Peyer's patch (tissue), 4 donors: ENCODE data around the gene WDR48. TPM values are rescaled to one million over a fixed set of nuclear protein-coding genes. Genes with fewer than 3 reads are reported as not detected.

ENCODE experiments used
- DNase-seq, 3 donors: peaks; one replicate each; pipeline ENCODE4 v3.0.0-alpha.2; 2017 to 2019
- H3K27ac ChIP-seq, 4 donors: fragments of 200-600 bp; sonication (generic); one replicate each; pipeline ENCODE4 v1.5.1; 2016 to 2019
- H3K27me3 ChIP-seq, 2 donors: fragments of 200-600 bp; sonication (generic); one replicate each; pipeline ENCODE4 v1.5.1; 2019
- H3K36me3 ChIP-seq, 3 donors: fragments of 200-600 bp; sonication (generic); one replicate each; pipeline ENCODE4 v1.5.1; 2016 to 2019
- H3K4me1 ChIP-seq, 4 donors: fragments of 200-600 bp; sonication (generic); one replicate each; pipeline ENCODE4 v1.5.1; 2016 to 2019
- H3K4me3 ChIP-seq, 4 donors: fragments of 200-600 bp; sonication (generic); 1 replicate in 3 of 4; 2 replicates in 1 of 4; pipeline ENCODE4 v1.5.1; 2016 to 2019; ENCODE audit warnings: mild to moderate bottlenecking in 1 of 4
- H3K9me3 ChIP-seq, 4 donors: fragments of 200-600 bp; sonication (generic); one replicate each; pipeline ENCODE4 v1.5.1; 2016 to 2019; ENCODE audit warnings: mild to moderate bottlenecking in 1 of 4
- CTCF ChIP-seq, 6 experiments: fragments of 450-650 bp in 4 of 6; fragments of 200-600 bp in 2 of 6; sonication (generic) in 1 of 6; IDR thresholded peaks; one replicate each; pipeline ENCODE4 v1.5.1; 2017 to 2019; ENCODE audit warnings: antibody characterized with exemption in 6 of 6, mild to moderate bottlenecking in 3 of 6, moderate library complexity in 1 of 6
- POLR2A ChIP-seq, 2 donors: fragments of 450-650 bp; IDR thresholded peaks; one replicate each; pipeline ENCODE4 v1.5.1; 2017; ENCODE audit warnings: antibody characterized with exemption in 2 of 2, mild to moderate bottlenecking in 2 of 2, moderate library complexity in 2 of 2
- total RNA-seq, 4 donors: library from RNA; depleted of rRNA; stranded (reverse); fragments of >200 nt; gene quantifications; one replicate each; pipeline ENCODE4 v1.1.0, GENCODE V29; 2016

The WDR48 gene
- 10 to 100 TPM; 24.2 to 35.5 (median 31.2) TPM for total RNA-seq

- peaks cover 0 to 25% (median 9%) of the 10 kb centered on the region in 4 donors for H3K4me1 ChIP-seq
- peak; percentile 86 to 88 for TF ChIP-seq POLR2A (IDR thresholded peaks at IDR 0.05)
- TF ChIP-seq CTCF (IDR thresholded peaks at IDR 0.05) = no peak
- H3K27ac ChIP-seq = peak within 1 kb of the TSS; percentile 87 to 94 (median 92)
- H3K4me3 ChIP-seq = peak within 1 kb of the TSS; percentile 71 to 98 (median 96)
- no peaks in the 10 kb centered on the region for H3K27me3 ChIP-seq
- no peaks in the 10 kb centered on the region for H3K9me3 ChIP-seq
- DNase-seq = peak; percentile 93 to 98 (median 96)
- no peaks in the 10 kb centered on the region for H3K36me3 ChIP-seq
These were observed at the start of gene WDR48, which contains the start of gene SCN11A for GRCh38 chr3:39051649-39052561. WDR48 (plus strand) TSS chr3:39052016; CDS start chr3:39052026, 10 bp downstream. SCN11A (minus strand) TSS chr3:39051944; CDS start chr3:38950362, 101,582 bp downstream.

- DNase-seq = no peak
- Histone ChIP-seq H3K4me3 (no peak overlapping the region), H3K27me3 (no peaks in the 10 kb centered on the region), H3K27ac (no peak overlapping the region), H3K9me3 (no peaks in the 10 kb centered on the region), H3K4me1 (no peaks in the 10 kb centered on the region), H3K36me3 (no peaks in the 10 kb centered on the region)
- no peak for TF ChIP-seq POLR2A (IDR thresholded peaks at IDR 0.05)
- no peak for TF ChIP-seq CTCF (IDR thresholded peaks at IDR 0.05)
These were observed 46.5 kb upstream of the WDR48 start for GRCh38 chr3:39005295-39005694.

- DNase-seq = no peak
- no peaks in the 10 kb centered on the region for H3K27me3 ChIP-seq
These were observed 40.6 kb upstream of the WDR48 start for GRCh38 chr3:39011191-39011736.

GRCh38 chr3:39013289-39013688 is 38.5 kb upstream of the WDR48 start:
- no peaks in the 10 kb centered on the region for H3K4me1 ChIP-seq
- no peak for DNase-seq
- no peaks in the 10 kb centered on the region for H3K27me3 ChIP-seq
- no peak for TF ChIP-seq CTCF (IDR thresholded peaks at IDR 0.05)
- no peak for TF ChIP-seq POLR2A (IDR thresholded peaks at IDR 0.05)
- no peaks in the 10 kb centered on the region for H3K36me3 ChIP-seq
- no peak overlapping the region for H3K4me3 ChIP-seq
- no peak overlapping the region for H3K27ac ChIP-seq
- H3K9me3 ChIP-seq = no peaks in the 10 kb centered on the region

More at GRCh38 chr3:39011191-39011736, 40.6 kb upstream of the WDR48 start:
- H3K27ac ChIP-seq = no peak overlapping the region
- H3K9me3 ChIP-seq = no peaks in the 10 kb centered on the region
- H3K36me3 ChIP-seq = no peaks in the 10 kb centered on the region
- H3K4me3 ChIP-seq = no peak overlapping the region
- TF ChIP-seq CTCF (IDR thresholded peaks at IDR 0.05) (no peak), POLR2A (IDR thresholded peaks at IDR 0.05) (no peak)
- no peaks in the 10 kb centered on the region for H3K4me1 ChIP-seq

- H3K9me3 ChIP-seq = no peaks in the 10 kb centered on the region
- no peak for DNase-seq
- TF ChIP-seq CTCF (IDR thresholded peaks at IDR 0.05) (no peak), POLR2A (IDR thresholded peaks at IDR 0.05) (no peak)
- H3K4me1 ChIP-seq = no peaks in the 10 kb centered on the region
- no peak overlapping the region for H3K4me3 ChIP-seq
- H3K36me3 ChIP-seq = no peaks in the 10 kb centered on the region
- no peak overlapping the region for H3K27ac ChIP-seq
- H3K27me3 ChIP-seq = no peaks in the 10 kb centered on the region
These were observed 37.8 kb upstream of the WDR48 start for GRCh38 chr3:39013921-39014509.
